Left kidney (tissue), 2 donors: ENCODE data around the gene ADAMTS17. TPM values are rescaled to one million over a fixed set of nuclear protein-coding genes. Genes with fewer than 3 reads are reported as not detected.
A peak's percentile ranks its signal among the peaks of the same experiment; 100 is the strongest.

Source experiments
- DNase-seq: peaks from one replicate; pipeline ENCODE4 v3.0.0-alpha.2; 2013
- polyA plus RNA-seq: library from polyadenylated mRNA; unstranded; fragments of 120-200 nt; gene quantifications from one replicate; pipeline ENCODE4 v1.2.1, GENCODE V29; 2013; ENCODE audit not compliant: insufficient read length

Gene ADAMTS17
- polyA plus RNA-seq, 1 donor: 2.3 TPM

DNA sequence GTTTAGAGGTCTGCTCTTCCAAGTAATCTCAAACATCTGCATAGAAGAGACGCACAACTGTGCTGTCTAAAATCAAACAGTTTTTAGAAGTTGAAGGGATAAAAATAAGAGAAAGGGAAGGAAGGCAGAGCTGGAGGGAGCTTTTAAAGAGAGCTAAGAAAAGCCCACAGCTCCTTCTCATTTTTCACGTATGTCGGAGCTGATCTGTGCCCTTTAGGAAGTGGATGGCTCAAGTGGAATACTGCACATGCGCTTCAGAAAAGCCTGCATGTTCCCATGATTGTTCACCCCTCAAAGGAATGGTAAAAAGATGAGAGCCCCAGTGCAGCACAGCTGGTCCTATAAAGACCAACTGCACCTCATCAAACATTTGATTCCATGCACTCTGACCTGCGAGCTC, 207.2 kb downstream of the ADAMTS17 start:
- DNase-seq: no peak

DNA sequence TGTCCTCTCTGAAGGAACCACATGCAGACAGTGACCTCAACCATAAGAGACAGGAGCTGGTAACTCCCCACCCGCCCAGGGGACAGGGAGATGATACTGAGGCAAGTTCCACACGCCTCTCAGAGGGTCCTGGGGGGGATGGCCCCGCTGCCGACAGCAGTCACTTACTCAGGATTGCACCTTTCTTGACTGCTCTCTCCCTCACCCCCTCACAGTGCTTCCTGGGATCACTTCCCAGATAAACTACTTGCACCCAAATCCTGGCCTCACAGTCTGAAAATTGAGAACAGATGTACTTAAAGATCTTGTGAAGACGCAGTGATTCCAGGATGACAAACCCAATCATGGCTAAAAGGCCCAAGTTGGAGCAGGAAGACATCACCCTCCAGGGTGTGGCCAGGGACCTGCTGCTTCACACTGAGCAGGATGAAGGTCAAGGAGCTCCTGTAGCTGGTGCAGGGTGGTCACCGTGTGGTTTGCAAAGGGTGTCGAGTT, 207.6 kb downstream of the ADAMTS17 start:
- no peak for DNase-seq

DNA sequence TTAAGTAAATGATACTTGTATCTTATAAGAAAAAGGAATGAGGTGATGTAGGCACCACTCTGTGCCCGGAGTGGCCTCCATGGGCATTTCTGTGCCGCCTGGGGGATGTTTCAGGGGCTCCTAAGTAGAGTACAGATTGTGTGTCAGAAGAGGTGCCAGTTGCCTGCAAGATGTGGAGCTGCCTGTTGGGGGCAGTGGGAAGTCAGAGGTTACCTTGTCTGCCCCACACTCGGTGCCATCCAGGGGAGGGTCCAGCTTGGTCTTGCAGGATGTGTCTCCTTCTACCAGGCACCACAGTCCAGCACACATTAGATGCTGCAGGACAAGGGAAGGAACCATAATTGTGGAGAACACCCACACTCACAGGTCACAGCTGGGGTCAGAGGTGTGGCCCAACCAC, 208.8 kb downstream of the ADAMTS17 start:
- DNase-seq: no peak

DNA sequence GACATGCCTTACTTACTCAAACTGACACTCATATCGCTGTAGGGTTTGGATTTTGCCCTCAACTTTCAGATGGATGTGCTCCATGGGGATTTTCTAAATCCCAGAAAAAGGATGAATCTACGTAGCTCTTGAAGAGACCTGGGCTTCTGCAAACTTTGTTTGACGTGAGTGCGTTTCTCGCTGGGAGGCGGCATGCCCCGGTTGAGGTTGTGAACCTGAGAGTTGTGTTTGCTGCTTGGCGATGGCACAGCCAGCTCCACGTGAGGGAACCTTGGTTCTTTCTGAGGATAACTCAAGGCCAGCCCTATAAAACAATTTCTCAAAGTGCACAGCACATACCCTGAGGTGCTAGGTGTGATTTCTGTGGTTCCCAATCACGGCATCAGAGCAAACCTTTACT, 209.5 kb downstream of the ADAMTS17 start:
- no peak for DNase-seq

DNA sequence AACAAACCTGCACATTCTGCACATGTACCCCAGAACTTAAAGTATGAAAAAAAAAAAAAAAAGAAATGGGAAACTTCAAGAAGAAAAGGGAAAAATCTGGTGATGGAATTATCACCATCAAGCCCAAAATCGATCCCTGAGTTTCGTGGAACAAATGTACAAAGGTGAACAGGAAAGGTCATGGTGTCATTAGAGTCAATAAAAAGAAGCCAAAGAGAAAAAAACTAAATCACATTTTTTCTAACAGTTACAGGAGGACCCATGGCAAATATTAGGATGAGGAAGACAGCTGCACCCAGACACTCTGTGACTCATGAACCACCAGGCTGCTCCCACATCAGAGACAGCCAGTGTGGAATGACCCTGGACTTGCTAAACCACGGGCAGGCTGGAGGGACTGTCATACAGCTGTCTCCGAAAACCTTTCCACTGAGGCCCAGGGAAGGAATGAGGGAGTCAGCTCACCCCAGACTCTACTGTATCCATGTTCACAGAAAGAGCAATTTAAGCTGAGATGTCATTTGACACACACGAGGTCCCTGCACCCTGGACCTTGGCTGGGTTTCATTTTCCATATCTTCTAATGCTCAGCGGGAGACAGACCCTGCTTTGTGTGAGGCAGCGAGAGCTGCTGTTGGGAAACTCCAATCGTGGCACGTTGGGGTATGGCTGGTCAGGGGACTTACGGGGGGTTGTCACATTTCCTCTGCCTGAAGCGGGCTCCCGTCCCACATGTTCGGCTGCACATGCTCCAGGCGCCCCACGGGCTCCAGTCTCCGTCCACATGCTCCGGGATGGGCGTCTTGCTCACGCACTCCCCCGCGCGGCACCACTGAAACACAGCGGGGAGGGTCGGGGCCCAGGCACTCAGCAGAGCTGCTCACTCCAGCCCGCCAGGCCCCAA, 210.2 kb downstream of the ADAMTS17 start:
- no peak for DNase-seq

DNA sequence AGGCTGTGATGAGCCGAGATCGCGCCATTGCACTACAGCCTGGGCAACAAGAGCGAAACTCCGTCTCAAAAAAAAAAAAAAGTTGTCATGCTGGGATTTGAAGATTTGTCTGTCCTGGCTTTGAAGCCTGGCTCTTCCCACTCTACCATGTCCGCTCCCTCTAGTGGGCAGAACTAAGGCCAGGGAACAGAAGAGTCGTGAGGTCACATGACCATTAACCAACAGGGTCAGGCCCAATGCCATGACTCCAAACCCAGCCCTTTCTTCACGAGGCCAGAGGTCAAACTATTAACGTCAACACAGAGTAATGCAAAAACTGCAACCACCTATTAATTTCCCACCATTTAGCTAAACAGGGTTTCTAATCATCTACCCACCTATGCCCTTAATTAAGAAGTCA, 212.1 kb downstream of the ADAMTS17 start:
- no peak for DNase-seq

DNA sequence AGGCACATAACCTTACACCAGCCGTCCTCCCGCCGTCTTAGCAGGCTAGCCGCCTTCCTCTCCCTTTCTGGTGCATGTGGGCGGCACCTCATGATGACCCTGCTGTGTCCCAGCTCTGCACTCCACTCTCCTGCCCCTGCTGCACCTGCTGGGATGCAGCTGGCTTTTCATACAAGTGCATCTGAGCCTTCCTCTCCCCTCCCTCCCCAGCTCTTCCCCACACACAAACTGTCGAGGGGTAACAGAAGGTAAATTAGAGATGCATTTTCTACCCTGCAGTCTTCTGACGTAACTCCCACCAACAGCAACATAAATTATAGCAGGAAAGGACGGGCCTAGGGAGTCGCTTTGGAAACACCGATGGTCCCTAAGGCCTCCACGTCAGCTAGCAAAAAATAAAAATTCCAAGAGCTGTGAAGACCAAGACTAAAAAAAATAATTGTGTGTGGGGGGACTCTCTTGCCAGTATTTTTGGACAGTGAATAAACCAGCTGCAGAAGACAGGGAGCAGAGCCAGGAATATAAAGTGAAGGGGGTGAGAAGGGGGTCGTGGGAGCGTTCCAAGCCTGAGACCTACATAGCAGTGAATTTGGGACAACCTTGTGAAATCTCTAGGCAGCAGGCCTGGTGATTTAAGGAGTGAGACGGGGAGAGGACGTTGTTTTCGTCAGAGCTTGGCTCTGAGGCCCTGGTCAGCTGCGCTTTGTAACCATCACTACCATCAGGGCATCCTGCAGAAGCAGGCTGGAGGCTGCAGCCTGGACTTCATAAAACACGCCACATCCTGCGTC, 216.2 kb downstream of the ADAMTS17 start:
- DNase-seq: peak; percentile 47

DNA sequence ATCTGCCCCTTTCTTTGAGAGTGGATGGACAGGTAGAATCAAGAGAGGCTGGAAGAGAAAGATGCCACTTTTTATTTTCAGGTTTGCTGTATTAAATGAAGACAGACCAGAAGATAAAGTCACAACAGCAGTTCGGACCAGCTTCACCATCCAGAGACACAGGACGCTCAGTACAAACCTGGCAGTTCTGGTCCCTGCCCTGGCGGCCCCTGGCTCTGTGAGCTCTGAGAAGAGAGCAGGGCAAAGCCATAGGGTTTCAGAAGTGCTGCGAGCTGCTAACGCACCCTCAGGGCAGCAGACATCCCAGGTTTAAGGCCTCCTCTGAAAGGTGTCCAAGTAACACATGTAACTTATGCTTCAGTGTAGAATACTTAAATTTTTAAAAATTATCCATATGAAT, 216.8 kb downstream of the ADAMTS17 start:
- DNase-seq: no peak

DNA sequence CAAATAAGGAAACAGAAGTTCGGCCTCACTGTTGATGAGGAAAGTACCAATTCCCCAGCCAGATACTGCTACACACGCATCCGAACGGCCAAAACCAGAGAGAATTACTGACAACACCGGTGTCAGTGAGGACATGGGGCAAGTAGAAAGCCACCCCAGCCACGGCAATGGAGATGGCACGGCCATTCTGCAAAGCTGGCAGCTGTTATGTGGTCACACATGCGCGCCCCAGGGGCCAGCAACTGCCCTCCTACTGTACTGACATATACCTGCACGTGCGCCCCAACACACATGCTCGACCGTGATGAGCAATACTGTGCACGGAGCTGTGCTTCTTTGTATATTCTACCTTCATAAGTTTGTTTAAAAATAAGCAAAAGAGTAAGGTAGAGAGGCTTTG, 217.4 kb downstream of the ADAMTS17 start:
- DNase-seq: no peak

DNA sequence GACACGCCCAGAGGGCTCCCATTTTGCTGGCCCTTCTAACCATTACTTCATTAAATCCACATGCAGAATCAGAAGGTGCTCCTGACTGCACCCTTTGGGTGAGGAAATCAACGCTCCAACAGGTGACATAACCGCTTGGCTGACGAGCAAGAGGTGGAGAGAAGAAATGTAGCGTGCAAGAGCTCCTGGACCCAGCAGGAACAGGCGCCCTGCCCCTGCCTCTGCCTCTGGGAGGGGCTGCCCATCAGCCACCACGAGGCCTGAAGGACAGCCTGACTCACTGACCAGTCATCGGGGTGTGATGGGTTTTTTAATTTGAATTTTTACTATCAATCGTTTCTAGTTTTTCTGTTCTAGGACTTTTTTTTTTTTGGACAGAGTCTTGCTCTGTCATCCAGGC, 218.2 kb downstream of the ADAMTS17 start:
- no peak for DNase-seq

DNA sequence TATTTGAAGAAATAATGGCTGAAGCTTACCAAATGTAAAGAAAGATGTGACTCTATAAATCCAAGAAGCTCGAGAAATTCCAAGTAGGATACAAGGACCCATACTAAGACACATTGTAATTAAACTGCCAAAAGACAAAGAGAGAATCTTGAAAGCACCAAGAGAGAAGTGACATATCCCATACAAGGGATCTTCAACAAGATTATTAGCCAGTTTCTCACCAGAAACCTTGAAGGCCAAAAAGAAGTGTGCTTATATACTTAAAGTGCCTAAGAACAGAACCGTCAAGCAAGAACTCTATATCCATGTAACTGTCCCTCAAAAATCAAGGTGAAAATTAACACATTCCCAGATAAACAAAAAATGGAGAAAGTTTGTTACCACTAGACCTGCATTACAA, 220.5 kb downstream of the ADAMTS17 start:
- no peak for DNase-seq

DNA sequence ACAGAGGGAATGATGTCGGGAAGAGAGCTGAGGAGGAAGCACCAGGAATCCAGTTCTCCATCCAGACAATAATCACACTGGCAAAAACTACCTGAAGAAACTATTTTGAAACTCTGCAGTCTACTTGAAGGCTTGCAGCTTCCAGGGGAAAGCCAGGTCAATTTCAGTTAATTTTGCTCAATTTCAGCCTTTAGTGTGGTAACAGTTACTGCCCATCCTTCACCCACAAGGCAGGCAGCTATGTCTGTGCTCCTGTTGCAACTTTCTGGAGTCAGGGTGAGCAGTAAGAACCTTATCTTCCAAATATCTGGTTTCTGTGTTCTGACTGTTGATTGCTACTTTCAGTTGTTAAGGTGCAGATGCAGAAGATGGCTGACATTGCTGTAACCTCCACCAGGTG, 221.7 kb downstream of the ADAMTS17 start:
- DNase-seq: no peak

DNA sequence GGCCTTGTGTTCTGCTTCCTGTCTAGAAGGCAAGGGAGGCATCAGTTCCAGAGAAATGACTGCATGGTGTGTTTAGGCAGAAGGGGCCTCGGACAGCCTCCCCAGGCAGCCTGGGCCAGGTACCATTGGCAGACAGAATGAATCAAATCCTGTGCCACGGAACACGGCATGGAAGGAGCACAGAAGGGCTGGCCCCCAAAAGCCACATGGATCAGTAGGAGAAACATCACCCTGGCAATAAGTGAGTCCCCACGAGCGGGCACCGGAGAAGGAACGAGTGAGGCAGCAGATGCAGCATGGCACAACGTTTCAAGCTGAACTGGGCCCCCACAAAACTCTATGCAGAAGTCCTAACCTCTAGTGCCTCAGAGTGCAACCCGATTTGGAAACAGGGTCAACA, 223.2 kb downstream of the ADAMTS17 start:
- no peak for DNase-seq

DNA sequence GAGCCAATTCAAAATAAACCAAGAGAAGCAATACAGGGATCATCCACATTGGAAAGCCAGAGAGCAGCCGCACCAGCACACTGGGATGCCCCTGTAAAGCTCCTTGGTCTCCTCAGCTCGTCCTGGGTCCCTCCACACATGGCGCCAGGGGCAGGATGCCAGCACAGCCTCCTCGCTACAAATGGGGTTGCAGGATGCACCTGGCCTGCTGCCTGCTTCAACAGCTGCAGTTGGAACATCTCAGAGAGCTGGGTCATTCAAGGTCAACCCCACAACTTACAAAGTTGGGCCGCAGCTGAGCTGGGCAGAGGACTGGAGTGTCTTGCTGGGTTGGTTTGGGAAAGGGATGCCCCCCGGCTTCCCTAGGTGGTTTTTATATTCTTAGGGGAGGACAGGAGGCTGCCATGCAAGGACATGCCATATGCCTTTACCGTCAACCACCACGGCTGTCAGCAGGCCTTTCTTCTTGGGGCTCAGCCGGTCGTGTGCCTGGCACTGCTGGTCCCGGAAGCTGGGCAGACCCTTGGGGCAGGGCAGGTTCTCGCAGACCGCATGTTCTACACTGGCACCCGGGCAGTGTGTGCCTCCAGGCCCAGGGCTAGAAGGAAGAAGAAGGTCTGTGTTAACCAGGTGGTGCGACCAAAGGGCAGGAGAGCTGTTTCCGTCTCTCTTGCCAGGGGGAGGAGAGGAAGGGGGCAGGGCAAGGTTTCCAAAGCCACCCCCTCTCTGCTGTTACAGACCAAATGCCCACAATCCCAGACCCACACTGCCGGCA, 225.2 kb downstream of the ADAMTS17 start:
- no peak for DNase-seq

DNA sequence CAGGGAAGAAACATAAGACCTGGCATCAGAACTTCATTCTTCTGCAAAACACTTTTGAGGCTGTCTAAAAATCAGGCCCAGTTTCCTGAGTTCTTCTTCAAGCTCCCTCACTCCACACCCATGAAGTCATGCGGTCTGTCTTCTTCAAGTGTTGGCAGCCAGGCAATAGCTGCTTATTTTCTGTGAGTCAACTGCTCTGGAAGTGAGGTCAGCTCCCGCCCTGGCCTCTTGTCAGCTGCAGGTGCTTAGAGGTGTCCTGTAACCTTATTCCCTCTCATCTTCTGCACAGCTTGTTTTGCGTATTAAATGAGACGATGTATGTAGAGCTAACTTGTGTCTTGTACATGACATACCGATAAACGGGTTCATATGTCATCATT, 226.1 kb downstream of the ADAMTS17 start:
- no peak for DNase-seq

DNA sequence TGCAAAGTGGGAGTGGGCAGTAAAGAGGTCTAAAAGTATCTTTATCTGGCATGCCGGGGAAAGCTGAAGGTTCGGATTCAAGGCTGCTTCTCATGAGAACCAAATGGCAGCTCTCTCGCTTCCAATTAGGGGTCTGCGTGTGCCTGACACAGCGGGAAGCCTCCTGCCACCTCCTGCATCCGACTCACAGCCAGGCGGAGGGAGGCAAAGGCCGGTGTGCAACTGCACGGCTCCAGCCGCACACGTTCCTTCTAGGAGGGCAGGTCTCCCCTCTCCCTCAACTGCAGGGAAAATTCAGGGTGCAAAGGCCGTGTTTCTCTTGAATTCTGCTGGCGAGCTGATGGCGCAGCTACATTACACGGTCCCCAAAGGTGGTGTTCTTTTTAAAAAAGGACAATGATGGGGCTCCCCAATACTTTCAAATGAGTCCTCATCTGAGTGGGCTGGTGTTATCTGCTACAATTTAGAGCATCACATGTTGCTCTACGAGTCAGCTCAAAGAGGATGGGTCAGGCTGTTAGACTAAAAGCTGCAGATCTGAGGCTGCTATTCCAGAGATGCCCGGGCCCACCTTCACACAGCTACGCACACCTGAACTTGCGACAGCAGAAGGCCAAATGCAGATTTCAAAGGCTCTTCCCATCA, 226.6 kb downstream of the ADAMTS17 start:
- no peak for DNase-seq

DNA sequence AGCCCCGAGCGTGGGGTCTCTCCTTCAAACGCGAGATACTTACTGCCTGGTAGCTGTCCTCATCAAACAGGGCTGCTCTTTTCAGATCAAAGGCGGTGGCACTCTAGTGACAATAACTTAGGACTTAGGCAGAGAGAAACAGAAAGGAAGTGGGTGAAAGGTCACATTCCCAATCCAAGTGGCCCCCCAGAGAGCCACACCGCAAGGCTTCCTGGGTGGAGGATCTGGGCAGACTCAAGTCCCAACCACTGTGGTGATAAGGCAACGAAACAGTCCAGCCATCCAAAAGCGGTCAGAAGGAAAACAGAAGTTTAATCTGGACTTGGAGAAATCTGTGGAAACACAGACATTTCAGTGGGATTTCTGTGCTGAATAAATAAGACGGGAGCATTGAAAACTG, 227.2 kb downstream of the ADAMTS17 start:
- no peak for DNase-seq

DNA sequence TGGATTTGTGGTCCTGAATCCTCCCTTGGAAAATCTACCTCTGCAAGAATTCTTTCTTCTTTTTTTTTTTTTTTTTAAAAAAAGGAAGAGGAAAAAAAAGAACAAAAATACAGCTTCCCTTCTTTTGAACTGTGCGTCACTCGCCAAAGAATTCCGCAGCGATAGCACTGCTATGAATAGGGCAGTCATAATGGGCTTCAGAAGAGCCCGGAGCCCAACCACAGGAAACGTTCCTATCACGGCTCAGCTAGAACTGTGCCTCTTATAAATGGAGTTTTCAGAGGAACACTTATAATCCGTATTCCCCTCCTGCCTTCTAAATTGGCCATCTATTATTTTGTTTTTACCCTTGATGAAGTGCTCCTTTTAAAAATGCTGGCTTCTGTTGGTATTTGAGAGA, 227.7 kb downstream of the ADAMTS17 start:
- DNase-seq: peak; percentile 48

DNA sequence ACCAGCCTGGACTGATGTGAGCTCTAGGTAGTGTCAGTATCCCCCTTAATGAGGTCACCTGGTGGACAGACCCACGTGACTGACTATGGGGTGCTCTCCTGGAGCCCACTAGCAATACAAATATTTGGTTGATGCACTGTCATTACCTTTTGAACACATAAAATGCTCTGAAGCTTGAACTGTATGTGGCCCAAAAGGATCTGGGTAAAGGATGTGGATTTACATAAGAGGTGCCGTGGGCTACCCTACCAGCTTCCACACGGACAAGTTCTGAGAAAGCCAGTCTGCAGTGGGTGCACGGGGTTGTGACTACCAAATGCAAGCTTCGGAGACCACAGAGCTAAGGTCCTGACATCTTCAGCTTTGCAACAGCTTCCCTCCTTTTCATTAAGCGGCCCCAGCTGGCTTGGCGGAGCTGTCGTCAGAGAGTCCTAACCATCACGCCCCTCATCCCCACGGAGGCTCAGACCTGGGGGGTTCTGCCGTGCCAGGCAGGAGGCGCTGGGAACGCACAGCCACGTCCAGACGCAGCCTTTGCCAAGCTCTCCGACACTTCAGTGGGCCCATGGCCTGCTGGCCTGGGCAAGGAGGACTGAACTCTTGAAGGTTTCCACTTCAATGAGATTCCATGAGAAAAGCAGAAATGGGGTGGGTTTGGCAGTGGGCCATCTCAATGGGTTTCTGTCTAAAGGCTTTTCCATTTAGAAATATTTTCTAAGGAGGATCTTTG, 228.3 kb downstream of the ADAMTS17 start:
- DNase-seq: no peak

DNA sequence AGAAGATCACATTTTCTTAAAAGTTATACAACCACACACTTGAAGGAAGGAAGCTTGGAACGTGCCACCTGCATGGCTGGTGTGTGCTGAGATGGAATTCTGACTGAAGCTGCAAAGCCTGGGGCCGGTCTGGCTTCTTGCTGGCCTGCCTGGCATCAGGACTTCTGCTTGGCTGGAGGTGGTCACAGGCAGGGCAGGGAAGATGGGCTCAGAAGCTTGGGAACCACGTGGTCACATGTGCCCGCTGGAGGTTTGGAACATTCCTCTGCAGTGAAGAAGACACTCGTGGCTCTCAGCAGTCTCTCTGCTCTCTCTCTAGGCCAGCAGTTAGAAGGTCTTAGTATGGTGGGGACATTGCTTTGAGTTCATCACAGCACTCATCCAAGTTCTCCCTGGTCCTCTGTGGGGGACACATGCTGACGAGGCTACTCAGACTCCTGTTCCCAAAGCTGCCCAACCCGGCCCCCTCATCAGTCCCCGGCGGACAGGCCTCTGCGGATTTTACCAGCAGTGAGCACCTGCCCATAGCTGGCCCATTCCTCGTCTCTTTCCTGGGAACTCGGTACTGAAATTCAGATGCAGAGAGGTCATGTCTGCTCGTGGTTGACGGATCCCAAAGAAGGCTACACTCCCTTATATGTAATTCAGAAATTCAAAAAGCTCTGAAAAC, 229.0 kb downstream of the ADAMTS17 start:
- no peak for DNase-seq

DNA sequence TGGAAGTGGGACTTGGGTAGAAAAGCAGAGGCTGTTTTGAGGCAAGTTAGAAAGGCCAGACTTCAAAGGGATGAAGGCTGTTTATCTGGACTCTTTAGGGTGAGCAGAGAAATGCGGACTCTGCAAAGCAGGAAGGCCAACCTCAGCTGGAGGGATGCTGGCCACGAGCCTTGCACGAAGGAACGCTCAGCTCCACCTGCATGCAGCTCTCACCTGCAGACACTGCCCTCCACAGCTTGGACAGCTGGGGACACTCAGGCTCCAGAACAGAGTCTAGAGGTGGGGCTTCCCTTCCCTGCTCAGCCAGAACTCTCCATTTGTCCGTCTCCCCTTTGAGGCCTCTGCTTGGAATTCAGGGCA, 229.7 kb downstream of the ADAMTS17 start:
- DNase-seq: no peak
